Rectal smooth muscle tissue (tissue), 1 donor: ENCODE data around the gene ATXN3L.

ENCODE experiments used
- H3K27ac ChIP-seq: one replicate; pipeline ENCODE4 v1.7.0; 2013; ENCODE audit warnings: low read depth, low read length, inconsistent platforms
- H3K27me3 ChIP-seq: one replicate; pipeline ENCODE4 v1.7.0; 2013; ENCODE audit warnings: low read length; ENCODE audit not compliant: control insufficient read depth, insufficient read depth
- H3K36me3 ChIP-seq: one replicate; pipeline ENCODE4 v1.7.0; 2013; ENCODE audit warnings: low read length; ENCODE audit not compliant: control insufficient read depth, insufficient read depth
- H3K4me1 ChIP-seq: one replicate; pipeline ENCODE4 v1.7.0; 2013; ENCODE audit warnings: low read length; ENCODE audit not compliant: control insufficient read depth, insufficient read depth
- H3K4me3 ChIP-seq: one replicate; pipeline ENCODE4 v1.7.0; 2013; ENCODE audit warnings: low read length
- H3K9ac ChIP-seq: one replicate; pipeline ENCODE4 v1.7.0; 2013; ENCODE audit warnings: low read length

ATXN3L gene

DNA sequence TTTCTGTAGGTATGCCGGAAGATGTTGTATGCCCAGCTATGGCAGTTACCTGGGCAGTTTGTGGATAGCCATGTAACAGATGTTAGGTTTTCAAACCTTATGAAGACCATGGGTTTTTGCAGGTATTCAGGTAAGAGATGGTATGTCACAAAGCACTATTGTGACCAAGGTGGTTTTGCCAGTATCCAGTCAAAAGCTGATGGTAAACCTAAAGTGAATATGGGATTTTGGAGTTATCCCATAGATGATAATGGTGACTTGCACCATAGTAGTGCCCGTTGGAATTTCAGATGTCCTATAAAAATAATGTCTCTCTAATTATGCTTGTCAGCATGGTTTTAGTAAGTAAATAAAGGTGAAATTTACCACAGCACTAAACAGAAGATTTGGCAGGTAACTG lies at the start of gene ATXN3L:
ATXN3L (minus strand) TSS at position 101 of the 400 bp plus-strand sequence. CDS start 119 bp downstream, outside the sequence.
- Histone ChIP-seq H3K27me3 (no peaks in the 10 kb centered on the region), H3K36me3 (no peaks in the 10 kb centered on the region), H3K9ac (no peak within 1 kb of the TSS), H3K27ac (no peak within 1 kb of the TSS), H3K4me1 (no peaks in the 10 kb centered on the region), H3K4me3 (no peak within 1 kb of the TSS)

DNA sequence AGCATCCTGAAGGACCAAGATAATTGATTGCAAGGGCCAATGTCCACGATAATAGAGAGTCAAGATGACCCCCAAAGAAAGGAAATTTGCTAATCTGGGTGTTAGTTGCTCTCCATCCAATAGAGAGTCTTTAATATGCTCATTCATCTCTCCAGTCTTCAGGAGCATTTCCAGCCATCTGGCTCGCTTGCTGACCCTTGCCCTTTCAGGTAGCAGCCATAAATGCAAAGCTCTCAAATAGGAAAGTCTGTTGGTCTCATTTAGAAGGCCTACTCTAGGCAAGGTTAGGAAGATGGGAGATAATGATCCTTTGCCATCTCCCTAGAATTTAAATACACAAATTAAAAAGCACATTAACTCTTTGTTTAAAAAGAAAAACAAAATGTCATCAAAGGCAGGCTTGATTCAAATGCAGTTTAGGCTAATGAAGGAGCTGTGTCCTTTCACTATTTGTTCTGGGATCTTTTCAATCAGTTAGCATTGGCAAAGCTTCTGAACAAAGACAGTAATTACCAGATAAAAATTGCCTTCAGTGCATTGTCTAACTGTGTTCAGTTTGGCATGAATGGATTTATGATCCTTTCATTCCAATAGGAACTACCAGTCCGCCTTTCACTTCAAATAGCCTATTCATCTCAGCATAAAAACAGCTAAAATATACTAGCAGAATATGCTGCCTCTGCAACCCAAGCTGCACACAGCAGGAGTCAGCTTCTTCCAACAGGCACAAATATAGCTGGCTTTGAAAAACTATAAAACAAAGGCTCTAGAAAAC lies 49.6 kb upstream of the ATXN3L start:
- H3K4me3 ChIP-seq: no peak overlapping the region
- H3K36me3 ChIP-seq: no peaks in the 10 kb centered on the region
- H3K4me1 ChIP-seq: peaks cover 2% of the 10 kb centered on the region
- no peak overlapping the region for H3K27ac ChIP-seq
- H3K27me3 ChIP-seq: no peaks in the 10 kb centered on the region
- no peak overlapping the region for H3K9ac ChIP-seq

DNA sequence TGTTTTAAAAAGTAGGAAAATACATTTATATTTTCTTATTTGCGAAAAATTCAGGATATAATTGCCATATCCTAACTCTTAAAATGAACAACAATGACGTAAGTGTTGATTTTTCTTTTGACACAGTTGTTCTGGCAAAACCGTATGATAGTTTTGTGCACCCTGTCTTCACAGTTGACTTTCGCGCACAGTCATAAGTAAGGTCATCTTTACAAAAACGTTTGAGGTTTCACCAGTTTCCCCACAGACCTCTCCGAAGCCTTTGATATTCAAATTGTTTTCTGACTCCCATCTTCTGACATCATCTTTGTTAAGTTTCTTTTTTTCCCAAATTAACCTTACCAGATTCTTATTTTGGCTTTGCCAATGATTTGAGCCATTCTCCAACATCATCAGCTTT lies 48.1 kb upstream of the ATXN3L start:
- Histone ChIP-seq H3K4me3 (no peak overlapping the region), H3K36me3 (no peaks in the 10 kb centered on the region), H3K9ac (no peak overlapping the region), H3K27me3 (no peaks in the 10 kb centered on the region), H3K27ac (no peak overlapping the region), H3K4me1 (no peaks in the 10 kb centered on the region)

DNA sequence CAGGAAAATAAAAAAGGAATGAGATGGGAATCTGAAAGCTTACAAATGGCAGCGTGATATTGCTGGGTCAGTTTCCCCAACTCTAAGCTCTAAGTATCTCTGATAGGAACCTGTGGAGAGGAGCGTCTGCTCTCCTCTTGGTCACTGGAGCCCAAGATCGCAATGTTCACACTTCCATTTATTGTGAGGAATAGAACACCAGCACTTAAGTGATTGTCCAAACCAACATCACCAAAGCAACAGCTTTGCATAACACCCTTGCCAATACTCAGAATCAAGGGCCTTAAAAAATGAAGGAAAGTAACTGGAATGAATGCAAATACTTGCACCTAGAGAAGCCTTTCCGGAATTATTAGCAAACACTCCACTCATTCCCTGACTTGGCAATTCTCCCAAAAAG lies 46.8 kb upstream of the ATXN3L start:
- H3K27me3 ChIP-seq: no peaks in the 10 kb centered on the region
- no peak overlapping the region for H3K9ac ChIP-seq
- H3K36me3 ChIP-seq: no peaks in the 10 kb centered on the region
- no peak overlapping the region for H3K27ac ChIP-seq
- no peaks in the 10 kb centered on the region for H3K4me1 ChIP-seq
- H3K4me3 ChIP-seq: no peak overlapping the region

DNA sequence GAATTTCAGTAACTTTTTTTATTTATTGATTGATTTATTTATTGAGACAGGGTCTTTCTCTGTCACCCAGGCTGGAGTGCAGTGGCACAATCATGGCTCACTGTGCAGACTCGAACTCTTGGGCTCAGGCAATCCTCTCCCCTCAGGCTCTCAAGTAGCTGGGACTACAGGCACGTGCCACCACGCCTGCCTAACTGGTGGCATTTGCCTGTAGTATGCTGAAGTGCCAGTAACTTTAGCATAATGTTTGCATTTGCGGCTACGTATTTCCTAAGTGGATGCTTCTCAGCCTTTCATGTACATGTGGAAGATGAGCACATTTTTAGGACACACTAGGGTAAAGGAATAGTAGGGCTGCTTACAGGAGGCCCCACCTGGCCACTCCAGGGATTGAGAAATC lies 45.3 kb upstream of the ATXN3L start:
- H3K9ac ChIP-seq: no peak overlapping the region
- H3K36me3 ChIP-seq: no peaks in the 10 kb centered on the region
- H3K27me3 ChIP-seq: no peaks in the 10 kb centered on the region
- H3K4me1 ChIP-seq: no peaks in the 10 kb centered on the region
- H3K27ac ChIP-seq: no peak overlapping the region
- no peak overlapping the region for H3K4me3 ChIP-seq

DNA sequence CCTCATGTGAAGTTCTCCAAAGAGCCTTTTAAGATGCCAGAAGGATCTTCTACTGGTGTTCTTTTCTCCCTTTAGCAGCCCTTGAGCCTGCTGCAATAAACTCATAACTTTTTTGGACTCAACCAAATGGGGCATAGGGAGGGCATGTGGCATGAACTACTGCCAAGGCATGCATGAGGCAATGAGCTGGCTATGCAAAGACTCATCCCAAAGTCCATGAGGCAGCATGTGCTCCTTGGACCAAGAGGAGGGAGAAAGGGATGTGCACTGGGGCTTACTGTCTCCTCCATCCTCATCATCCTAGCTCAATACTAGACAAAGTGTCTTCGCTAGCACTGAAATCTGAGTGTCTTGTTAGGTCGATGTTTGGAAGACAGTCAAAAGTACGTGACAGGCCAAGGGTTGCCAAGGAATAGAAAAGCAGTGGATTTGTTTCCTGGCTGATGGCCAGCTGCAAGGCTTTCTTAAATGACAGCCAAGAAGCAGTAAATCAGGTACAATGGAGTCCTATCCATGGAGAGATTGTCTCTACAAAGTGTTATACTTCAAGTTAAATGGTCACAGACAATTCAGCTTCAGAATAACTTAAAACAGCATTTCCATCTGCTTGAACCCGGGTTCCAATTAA lies 44.5 kb upstream of the ATXN3L start:
- Histone ChIP-seq H3K4me1 (no peaks in the 10 kb centered on the region), H3K27me3 (no peaks in the 10 kb centered on the region), H3K4me3 (no peak overlapping the region), H3K36me3 (no peaks in the 10 kb centered on the region), H3K27ac (no peak overlapping the region), H3K9ac (no peak overlapping the region)

DNA sequence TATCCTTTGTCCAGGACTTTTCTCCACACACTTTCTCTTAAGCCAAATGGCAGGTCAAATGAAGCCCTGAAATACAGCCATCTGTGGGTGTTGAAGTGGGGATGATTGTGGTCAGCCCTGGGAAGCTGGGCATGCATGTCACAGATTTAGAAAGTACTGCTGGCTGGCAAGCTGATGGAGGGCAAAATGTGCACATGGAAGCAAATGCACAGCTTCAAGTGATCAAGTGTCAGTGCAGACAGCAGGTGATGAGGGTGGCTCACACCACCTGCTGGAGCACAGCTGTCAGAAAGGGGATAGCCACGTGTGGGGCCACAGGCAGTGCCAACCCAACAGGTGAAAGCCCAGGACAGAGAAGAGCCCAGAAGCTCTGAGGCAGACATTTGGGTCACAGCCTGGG lies 40.3 kb upstream of the ATXN3L start:
- Histone ChIP-seq H3K9ac (no peak overlapping the region), H3K27me3 (no peaks in the 10 kb centered on the region), H3K4me3 (no peak overlapping the region), H3K4me1 (no peaks in the 10 kb centered on the region), H3K36me3 (no peaks in the 10 kb centered on the region), H3K27ac (no peak overlapping the region)

DNA sequence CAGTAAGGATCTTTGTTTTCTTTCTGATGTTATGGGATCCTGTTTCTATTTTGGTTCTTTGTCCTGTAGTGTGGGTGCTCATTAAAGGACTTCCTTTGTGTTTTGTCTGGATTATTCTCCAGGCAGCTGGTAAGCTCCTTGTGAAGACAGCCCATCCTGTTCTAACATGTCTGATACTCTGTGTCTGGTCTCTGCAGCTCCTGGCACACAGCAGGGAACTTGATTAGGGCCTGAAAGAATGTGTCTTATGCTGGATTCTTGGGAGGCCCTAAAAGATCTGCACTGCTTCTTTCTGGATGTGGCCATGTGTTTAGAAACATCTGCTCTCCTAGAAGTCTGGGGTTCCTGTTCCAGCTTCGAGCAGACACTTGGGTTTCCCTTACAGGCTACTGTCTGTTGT lies 38.1 kb upstream of the ATXN3L start:
- H3K27me3 ChIP-seq: no peaks in the 10 kb centered on the region
- no peak overlapping the region for H3K27ac ChIP-seq
- H3K9ac ChIP-seq: no peak overlapping the region
- no peak overlapping the region for H3K4me3 ChIP-seq
- H3K36me3 ChIP-seq: no peaks in the 10 kb centered on the region
- H3K4me1 ChIP-seq: no peaks in the 10 kb centered on the region

DNA sequence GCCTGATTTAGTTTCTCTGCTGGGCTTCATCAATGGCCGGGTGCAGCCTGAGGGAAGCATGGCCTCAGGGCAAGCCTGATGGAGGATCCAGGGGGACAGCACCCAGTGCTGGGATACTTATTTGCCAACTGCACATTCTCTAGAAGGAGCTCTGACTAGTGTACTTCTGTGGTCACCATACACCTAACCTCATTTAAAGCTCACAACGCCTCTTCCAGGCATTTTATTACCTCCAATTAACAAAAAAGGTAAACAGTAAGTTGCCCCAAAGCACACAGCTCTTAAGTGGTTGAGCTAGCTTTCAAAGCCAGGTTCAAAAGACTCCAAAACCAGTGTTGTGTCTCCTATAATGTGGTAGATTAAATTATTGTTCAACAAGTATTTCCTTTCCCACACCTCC lies 26.8 kb upstream of the ATXN3L start:
- Histone ChIP-seq H3K27ac (no peak overlapping the region), H3K36me3 (no peaks in the 10 kb centered on the region)

DNA sequence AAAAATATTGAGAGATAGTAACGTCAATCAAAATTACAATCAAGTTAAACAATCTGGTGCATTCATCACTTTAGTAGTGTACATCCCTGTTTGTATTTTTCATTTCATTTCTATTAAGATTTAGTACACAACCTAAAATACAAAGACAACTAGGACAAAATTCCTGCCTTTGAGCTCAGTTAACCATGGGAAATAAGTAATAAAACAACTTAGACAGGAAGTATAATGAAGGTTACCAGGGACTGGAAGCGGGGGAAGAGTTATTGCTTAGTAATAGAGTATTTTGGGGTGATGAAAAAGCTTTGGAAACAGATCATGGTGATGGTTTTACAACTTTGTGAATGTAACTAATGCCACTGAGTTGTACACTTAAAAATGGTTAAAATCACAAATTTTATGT lies 25.6 kb upstream of the ATXN3L start:
- H3K4me3 ChIP-seq: no peak overlapping the region
- H3K36me3 ChIP-seq: no peaks in the 10 kb centered on the region
- H3K4me1 ChIP-seq: no peaks in the 10 kb centered on the region
- H3K27me3 ChIP-seq: no peaks in the 10 kb centered on the region
- H3K9ac ChIP-seq: no peak overlapping the region
- H3K27ac ChIP-seq: no peak overlapping the region

More for the DNA sequence above, 26.8 kb upstream of the ATXN3L start:
- H3K27me3 ChIP-seq: no peaks in the 10 kb centered on the region
- H3K4me3 ChIP-seq: no peak overlapping the region
- no peak overlapping the region for H3K9ac ChIP-seq
- H3K4me1 ChIP-seq: no peaks in the 10 kb centered on the region

DNA sequence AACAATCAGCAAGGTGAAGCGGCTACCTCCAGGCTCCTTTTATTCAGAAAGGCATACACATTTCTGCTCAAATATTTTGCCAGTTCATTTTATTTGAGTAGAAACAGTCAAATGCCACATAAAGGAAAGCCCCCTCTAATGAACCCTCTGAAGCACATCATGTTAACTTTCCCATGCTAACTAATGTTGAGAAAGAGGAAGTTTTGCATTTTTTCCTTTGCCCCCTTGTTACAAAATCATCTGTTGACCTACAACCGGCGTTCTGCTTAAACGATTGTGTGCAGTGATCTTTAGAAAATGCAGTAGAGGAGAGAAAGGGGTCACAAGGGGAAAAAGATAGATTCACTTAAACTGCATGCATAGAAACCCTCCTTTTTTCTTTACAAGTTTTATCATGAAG lies 25.2 kb upstream of the ATXN3L start:
- Histone ChIP-seq H3K36me3 (no peaks in the 10 kb centered on the region), H3K27me3 (no peaks in the 10 kb centered on the region), H3K4me1 (no peaks in the 10 kb centered on the region), H3K4me3 (no peak overlapping the region), H3K27ac (no peak overlapping the region), H3K9ac (no peak overlapping the region)

DNA sequence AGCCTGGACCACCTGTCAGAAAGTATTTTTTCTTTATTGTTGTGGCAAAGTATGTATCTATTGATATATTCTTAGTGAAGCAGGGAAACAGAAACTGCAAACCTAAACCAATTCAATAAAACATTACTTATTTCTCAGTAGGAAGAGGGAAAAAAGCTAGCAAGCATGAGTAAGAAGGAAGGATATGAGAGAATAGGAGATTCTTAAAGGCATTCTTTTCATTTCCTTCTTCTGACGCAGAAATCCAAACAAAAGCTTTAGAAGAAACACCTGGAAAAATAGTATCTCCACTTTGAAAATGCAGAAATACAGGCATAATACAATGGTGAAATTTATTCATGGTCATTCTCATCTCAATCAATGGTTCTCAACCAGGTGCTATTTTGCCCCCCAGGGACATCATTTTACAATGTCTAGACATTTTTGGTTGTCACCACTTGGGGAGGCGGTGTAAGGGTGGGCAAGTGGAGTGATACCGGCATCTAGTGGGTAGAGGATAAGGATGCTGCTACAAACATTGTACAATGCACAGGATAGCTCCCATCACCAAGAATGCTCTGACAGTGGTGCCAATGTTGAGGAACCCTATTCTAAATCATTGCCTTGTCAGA lies 21.7 kb upstream of the ATXN3L start:
- H3K9ac ChIP-seq: no peak overlapping the region
- H3K36me3 ChIP-seq: no peaks in the 10 kb centered on the region
- no peak overlapping the region for H3K27ac ChIP-seq
- H3K4me3 ChIP-seq: no peak overlapping the region
- no peaks in the 10 kb centered on the region for H3K4me1 ChIP-seq
- no peaks in the 10 kb centered on the region for H3K27me3 ChIP-seq
